KG1 (cell line): Measurements from ENCODE around the gene GAPDH.
"Not testable (repeated sequence)": the region's sequence is repeated elsewhere in the genome, so short reads cannot be mapped to it uniquely, and the experiment has no call there.

ENCODE experiments used
- DNase-seq: peaks from one replicate; lab custom pipeline; 2025; lab: John Stamatoyannopoulos, UW

GAPDH gene

GRCh38 chr12:6533923-6534694 lies at the start of gene GAPDH:
Gene GAPDH, plus strand, starts transcription at chr12:6534517. Its CDS starts 316 bp downstream, at chr12:6534833.
- DNase-seq = peak; percentile 90

DNA sequence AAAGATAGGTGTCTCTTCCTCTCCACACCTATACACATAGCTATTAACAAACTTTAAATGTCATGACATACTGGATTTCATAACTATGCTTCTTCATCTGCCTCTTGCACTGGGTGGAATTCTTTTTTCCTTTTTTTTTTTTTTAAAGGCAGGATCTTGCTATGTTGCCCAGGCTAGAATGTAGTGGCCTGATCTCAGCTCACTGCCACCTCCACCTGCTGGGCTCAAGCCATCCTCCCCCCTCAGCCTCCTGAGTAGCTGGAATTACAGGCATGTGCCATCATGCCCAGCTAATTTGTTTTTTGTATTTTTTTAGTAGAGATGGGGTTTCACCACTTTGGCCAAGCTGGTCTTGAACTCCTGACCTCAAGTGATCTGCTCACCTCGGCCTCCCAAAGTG lies 46.1 kb upstream of the GAPDH start:
- DNase-seq = no peak

- DNase-seq = no peak
Observed at GRCh38 chr12:6489449-6489848, 44.9 kb upstream of the GAPDH start.

DNA sequence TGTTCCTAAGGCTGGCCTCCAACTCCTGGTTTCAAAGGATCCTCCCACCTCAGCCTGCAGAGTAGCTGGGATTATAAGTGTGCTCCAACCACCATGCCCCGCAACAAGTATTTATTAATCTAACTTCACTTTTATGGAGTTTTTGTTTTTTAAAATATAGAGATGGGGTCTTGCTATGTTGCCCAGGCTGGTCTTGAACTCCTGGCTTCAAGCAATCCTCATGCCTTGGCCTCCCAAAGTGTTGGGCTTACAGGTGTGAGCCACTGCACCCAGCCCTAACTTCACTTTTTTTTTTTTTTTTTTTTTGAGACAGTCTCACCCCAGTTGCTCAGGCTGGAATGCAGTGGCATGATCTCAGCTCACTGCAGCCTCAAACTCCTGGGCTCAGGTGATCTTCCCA lies 43.6 kb upstream of the GAPDH start:
- not testable (repeated sequence) for DNase-seq

- peak; percentile 89 for DNase-seq
Observed at GRCh38 chr12:6492838-6493496, 41.4 kb upstream of the GAPDH start, which contains the start of gene MRPL51. Gene MRPL51, minus strand, starts transcription at chr12:6493262. Its CDS starts 126 bp downstream, at chr12:6493136.

DNA sequence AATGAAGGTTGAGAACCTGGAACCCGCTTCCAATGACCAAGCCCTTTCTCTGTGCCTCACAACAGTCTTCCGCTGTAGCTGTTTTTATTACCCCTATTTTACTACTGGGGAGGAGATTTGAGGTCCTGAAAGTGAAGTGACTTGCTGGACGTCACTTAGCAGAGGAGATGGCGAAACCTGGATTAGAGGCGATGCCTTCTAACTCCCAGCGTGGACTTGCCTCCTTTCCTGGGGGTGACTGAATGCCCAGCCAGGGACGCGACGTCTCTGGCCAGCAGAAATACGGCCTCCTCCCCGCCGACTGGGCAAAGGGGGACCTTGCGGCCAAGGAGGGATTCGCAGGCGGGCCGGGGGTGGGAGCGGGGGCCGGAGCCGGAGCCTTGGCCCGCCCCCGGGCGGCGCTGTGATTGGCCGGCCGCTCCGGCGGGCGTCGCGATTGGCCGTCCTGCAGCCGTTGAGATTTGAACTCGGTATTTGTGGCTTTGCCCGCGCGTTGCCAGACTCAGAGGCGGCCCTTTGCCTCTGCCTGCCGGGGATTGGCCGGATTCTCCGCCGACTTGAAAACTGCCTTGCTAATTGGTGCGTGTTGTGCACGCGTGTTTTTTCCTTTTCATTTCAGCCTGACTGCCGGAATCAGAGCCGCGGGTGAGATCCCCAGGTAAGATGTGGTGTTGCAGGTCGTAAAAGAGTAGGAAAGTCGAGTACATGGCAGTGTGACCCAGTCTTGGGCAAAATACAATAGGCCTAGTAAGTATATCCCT lies 40.6 kb upstream of the GAPDH start, which contains the start of gene NCAPD2:
Gene NCAPD2, plus strand, starts transcription at position 606 of the 761 bp plus-strand sequence. CDS start 997 bp downstream, outside the sequence.
- peak; percentile 89 for DNase-seq

- peak; percentile 83 for DNase-seq
Observed at GRCh38 chr12:6494258-6494743, 40.0 kb upstream of the GAPDH start.

- no peak for DNase-seq
Observed at GRCh38 chr12:6494968-6495367, 39.3 kb upstream of the GAPDH start.

DNA sequence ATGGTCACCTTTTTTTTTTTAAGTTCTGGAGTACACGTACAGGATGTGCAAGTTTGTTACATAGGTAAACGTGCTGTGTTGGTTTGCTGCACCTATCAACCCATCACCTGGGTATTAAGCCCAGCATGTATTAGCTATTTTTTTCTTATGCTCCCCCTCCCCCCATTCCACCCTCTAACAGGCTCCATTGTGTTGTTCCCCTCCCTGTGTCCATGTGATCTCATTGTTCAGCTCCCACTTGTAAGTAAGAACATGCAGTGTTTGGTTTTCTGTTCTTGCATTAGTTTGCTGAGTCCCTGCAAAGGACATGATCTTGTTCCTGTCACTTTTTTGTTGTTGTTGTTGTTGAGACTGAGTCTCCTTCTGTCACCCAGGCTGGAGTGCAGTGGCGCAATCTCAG lies 37.0 kb upstream of the GAPDH start:
- not testable (repeated sequence) for DNase-seq

GRCh38 chr12:6500466-6500865 lies 33.9 kb upstream of the GAPDH start:
- no peak for DNase-seq

DNA sequence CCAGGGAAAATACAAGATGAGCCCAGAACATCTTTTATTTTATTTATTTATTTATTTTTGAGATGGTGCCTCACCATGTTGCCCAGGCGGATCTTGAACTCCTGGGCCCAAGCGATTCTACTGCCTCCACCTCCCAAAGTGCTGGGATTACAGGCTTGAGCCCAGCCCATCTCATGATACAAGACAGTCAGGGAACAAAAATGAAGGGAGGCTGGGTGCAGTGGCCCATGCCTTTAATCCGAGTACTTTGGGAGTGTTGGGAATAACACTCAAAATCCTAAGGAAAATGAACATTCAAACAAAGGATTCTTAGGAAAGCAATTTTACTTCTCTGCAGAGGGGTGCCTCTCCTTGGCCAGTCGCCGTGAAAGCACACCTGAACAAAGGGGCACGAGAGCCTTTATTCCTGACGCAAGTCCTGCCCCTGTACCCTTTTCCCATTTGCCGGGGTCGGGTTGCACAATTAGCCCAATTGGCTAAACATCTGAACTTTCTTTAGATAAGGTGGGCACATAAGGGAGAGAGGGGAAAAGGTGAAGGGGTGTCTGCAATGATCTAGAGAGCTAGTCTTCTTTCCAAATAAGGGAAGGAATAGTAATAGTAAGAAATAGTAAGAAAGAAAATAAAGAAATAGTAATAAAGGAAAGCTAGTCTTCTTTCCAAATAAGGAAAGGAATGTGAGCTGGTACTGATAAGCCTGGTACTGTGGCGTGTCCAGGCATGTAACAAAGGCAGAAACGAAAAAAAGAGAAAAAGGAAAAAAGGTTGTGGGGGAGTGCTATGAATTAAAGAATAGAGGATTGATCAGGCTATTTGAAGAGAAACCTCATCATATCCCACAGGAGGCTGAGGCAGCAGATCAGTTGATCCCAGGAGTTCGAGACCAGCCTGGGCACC lies 27.0 kb upstream of the GAPDH start:
- no peak for DNase-seq

GRCh38 chr12:6508087-6508486 lies 26.2 kb upstream of the GAPDH start:
- no peak for DNase-seq

DNA sequence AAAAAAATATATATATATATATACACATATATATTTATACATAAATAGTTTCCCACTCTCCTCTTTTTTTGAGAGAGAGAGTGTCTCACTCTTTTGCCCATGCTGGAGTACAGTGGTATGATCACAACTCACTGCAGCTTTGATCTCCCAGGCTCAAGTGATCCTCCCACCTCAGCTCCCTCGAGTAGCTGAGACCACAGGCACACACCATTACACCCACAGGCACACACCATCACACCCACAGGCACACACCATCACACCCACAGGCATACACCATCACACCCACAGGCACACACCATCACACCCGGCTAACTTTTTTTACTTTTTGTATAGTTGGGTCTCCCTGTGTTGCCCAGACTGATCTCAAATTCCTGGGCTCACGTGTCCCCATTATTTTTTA lies 14.1 kb upstream of the GAPDH start:
- DNase-seq = no peak

GRCh38 chr12:6522193-6522592 lies 12.1 kb upstream of the GAPDH start:
- no peak for DNase-seq

DNA sequence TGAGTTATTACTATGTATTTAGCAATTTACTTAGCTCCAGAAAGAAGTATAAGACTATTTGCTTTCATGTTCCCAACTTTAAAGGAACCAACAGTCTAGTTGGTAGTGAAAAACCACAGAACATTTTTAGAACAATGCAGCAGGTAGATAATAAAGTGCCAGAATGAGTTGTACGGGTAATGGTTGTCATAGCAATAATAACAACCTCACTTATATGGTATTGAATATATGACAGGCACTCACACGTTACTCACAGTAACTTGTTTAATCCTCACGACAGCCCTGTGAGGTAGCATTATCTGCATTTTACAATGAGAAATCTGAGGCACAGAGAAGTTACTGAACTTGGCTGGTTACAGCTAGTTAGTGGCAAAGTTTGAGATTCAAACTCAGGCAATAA lies 10.6 kb upstream of the GAPDH start:
- no peak for DNase-seq

DNA sequence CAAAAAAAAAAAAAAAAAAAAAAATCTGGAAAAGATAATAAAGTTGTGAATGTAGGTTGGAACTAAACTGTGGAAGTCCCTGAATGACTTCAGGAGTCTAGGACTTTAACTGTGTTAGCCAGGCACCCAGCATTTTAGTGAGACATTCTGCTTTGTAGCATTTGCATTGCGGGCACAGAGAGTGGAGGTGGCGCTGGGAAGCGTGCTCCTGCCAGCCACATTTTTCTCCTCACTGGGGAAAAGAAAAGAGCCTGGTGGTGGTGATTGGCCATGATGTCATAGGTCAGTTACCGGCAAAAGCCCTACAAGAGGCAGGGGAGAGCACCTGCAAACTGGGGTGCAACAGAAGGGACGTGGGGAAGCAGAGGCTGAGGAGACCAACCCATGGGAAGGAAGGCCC lies 9.7 kb upstream of the GAPDH start:
- no peak for DNase-seq

DNA sequence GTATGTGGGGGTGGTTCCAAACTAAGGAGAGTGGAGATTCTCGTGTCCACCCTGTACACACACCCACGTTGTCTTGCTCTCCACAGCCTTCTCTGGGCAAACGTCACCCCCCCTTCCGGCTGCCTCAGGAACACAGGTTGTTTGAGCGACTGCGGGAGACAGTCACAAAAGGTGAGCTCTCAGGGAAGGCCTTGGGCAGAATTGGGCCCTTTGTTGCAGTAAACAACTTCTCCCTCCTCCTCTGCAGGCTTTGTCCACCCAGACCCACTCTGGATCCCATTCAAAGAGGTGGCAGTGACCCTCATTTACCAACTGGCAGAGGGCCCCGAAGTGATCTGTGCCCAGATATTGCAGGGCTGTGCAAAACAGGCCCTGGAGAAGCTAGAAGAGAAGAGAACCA lies 8.1 kb upstream of the GAPDH start:
- DNase-seq = no peak

DNA sequence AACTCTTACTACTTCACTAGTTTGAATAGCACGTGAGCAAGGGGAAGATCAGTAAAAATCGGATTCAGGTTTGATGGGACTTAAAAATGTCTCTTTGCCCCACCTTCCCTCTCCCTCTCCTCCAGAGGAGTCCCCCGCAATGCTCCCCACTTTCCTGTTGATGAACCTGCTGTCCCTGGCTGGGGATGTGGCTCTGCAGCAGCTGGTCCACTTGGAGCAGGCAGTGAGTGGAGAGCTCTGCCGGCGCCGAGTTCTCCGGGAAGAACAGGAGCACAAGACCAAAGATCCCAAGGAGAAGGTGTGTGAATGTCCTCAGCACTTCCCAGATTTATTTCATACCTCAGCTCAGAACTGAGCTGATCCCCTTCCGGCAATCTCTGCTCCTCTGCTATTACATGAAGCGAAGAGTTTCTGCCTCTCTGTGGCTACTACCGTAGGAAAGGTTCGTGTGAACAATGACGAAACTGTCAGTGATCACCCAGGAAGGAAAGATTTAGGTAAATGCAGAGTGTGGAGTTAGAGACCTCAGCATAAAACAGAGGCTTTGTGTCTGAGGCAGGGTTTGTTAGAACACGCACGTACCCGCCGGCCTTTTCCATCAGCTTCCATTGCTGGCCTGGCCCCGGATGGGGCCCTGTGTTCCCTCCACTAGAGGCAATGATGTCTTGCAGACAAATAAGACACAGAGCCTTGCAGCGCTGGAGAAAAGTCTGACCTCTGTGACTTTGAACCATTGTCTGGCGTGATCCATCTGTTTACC lies 7.4 kb upstream of the GAPDH start:
- DNase-seq = no peak

DNA sequence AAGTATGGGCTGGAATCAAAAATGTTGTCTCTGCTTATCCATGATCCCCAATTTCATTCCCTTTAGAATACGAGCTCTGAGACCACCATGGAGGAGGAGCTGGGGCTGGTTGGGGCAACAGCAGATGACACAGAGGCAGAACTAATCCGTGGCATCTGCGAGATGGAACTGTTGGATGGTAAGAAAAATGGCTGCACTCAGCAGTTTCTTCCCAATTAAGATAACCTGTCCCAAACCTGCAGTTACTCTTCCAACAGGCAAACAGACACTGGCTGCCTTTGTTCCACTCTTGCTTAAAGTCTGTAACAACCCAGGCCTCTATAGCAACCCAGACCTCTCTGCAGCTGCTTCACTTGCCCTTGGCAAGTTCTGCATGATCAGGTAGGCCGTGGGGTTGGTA lies 6.6 kb upstream of the GAPDH start:
- no peak for DNase-seq

DNA sequence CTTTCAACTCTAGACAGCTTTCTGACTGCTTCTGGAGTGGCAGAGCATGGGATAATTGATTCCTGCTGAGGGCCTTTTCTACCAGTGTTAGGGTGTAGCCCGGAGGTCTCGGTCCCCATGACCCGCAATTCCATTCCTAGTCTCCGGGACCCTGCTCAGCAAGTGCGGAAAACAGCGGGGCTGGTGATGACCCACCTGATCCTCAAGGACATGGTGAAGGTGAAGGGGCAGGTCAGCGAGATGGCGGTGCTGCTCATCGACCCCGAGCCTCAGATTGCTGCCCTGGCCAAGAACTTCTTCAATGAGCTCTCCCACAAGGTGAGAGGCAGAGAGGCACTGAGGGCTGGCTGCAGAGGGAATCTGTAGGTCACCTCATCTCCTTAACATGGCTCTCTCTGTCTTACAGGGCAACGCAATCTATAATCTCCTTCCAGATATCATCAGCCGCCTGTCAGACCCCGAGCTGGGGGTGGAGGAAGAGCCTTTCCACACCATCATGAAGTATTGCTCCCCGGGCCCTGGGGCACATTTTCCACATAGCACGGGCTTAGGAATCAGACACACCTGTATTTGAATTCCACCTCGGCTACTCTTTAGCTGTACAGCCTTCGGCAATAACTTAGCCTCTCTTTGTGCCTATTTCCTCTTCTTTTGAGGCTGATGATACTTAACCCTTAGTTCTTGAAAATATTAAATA lies 5.6 kb upstream of the GAPDH start:
- DNase-seq = no peak
